ENCODE results near the gene P4HB. TPM values are rescaled to one million over a fixed set of nuclear protein-coding genes. Genes with fewer than 3 reads are reported as not detected.

The P4HB gene
- total and polyA plus RNA-seq, 2 experiments from 2014 or later = 1,651 to 3,203 TPM

DNA sequence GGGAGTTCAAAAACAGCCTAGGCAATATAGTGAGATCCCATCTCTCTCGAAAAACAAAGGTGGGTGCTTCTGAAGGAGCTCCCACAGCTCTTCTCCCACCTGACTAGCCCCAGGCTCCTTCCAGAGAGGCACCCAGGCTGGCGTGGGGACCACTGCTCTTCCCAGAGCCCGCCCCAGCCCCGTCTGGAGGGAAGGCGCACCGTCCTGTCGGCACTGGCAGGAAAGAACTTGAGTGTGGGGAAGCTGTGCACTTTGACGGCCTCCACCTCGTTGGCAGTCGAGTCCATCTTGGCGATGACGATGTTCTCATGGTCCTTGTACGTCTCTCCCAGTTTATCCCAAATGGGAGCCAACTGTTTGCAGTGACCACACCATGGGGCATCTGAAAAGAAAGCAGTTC is 15.0 kb downstream of the P4HB start:
- H3K4me3 ChIP-seq = no peak overlapping the region
- no peaks in the 10 kb centered on the region for H3K9me2 ChIP-seq (ENCODE audit: insufficient read depth)
- peaks cover 37% of the 10 kb centered on the region for H3K79me2 ChIP-seq (ENCODE audit: insufficient read depth)
- peaks cover 50% of the 10 kb centered on the region for H3F3A ChIP-seq (ENCODE audit: insufficient read depth)
- WGBS, 2 experiments (ENCODE audit: low coverage in 1 of 2, low lambda C conversion rate in 2 of 2, missing lambda C conversion rate in 2 of 2) = 91 to 96% methylated on average over 13 of the region's 13 CpGs
- H3K4me2 ChIP-seq (ENCODE audit: unreplicated experiment) = no peak overlapping the region
- DNase-seq = no peak
- no peaks in the 10 kb centered on the region for H3K27me3 ChIP-seq (replicated peaks; ENCODE audit: insufficient read depth)
- no peak for TF ChIP-seq EZH2 (IDR thresholded peaks at IDR 0.05; ENCODE audit: insufficient read depth, poor library complexity, severe bottlenecking)
- no peak overlapping the region for H2AFZ ChIP-seq
- H3K36me3 ChIP-seq (ENCODE audit: low read depth) = peaks cover 26% of the 10 kb centered on the region; the same call in 1 of the 2 replicates
- in situ Hi-C loops (cut with MboI) = no loop called here
- H3K9me3 ChIP-seq (ENCODE audit: low read depth) = no peaks in the 10 kb centered on the region
- no peak overlapping the region for H3K27ac ChIP-seq
- no peak overlapping the region for H3K9ac ChIP-seq
- H4K20me1 ChIP-seq (ENCODE audit: insufficient read depth) = no peaks in the 10 kb centered on the region
- H3K4me1 ChIP-seq (ENCODE audit: insufficient read depth) = no peaks in the 10 kb centered on the region

- Histone ChIP-seq H3K27me3 (replicated peaks; ENCODE audit: insufficient read depth) (no peaks in the 10 kb centered on the region), H3F3A (ENCODE audit: insufficient read depth) (peaks cover 50% of the 10 kb centered on the region), H3K79me2 (ENCODE audit: insufficient read depth) (peaks cover 32% of the 10 kb centered on the region), H3K4me2 (ENCODE audit: unreplicated experiment) (no peak overlapping the region), H4K20me1 (ENCODE audit: insufficient read depth) (no peaks in the 10 kb centered on the region), H3K9ac (no peak overlapping the region), H3K4me1 (ENCODE audit: insufficient read depth) (no peaks in the 10 kb centered on the region), H2AFZ (no peak overlapping the region), H3K36me3 (ENCODE audit: low read depth) (peaks cover 26% of the 10 kb centered on the region; the same call in 1 of the 2 replicates), H3K4me3 (no peak overlapping the region), H3K9me3 (ENCODE audit: low read depth) (no peaks in the 10 kb centered on the region), H3K9me2 (ENCODE audit: insufficient read depth) (no peaks in the 10 kb centered on the region), H3K27ac (no peak overlapping the region)
- WGBS, 2 experiments (ENCODE audit: low coverage in 1 of 2, low lambda C conversion rate in 2 of 2, missing lambda C conversion rate in 2 of 2) = 89 to 90% methylated on average over 12 to 13 of the region's 13 CpGs
- TF ChIP-seq EZH2phosphoT487 (IDR thresholded peaks at IDR 0.05; ENCODE audit: insufficient read depth, low read depth) (no peak), EZH2 (IDR thresholded peaks at IDR 0.05; ENCODE audit: insufficient read depth, poor library complexity, severe bottlenecking) (no peak)
- DNase-seq = no peak
- in situ Hi-C loops (cut with MboI) = no loop called here
Measured at GRCh38 chr17:81844887-81845286, 15.4 kb downstream of the P4HB start.

GRCh38 chr17:81844327-81844851 is 15.9 kb downstream of the P4HB start:
- TF ChIP-seq EZH2 (IDR thresholded peaks at IDR 0.05; ENCODE audit: insufficient read depth, poor library complexity, severe bottlenecking) (no peak), EZH2phosphoT487 (IDR thresholded peaks at IDR 0.05; ENCODE audit: insufficient read depth, low read depth) (no peak)
- H3K4me3 ChIP-seq = no peak overlapping the region
- H3K36me3 ChIP-seq (ENCODE audit: low read depth) = peaks cover 26% of the 10 kb centered on the region; the same call in 1 of the 2 replicates
- no peak for DNase-seq
- peaks cover 30% of the 10 kb centered on the region for H3K79me2 ChIP-seq (ENCODE audit: insufficient read depth)
- no peak overlapping the region for H2AFZ ChIP-seq
- no peaks in the 10 kb centered on the region for H3K27me3 ChIP-seq (replicated peaks; ENCODE audit: insufficient read depth)
- no peak overlapping the region for H3K4me2 ChIP-seq (ENCODE audit: unreplicated experiment)
- no peaks in the 10 kb centered on the region for H3K9me3 ChIP-seq (ENCODE audit: low read depth)
- WGBS, 2 experiments (ENCODE audit: low coverage in 1 of 2, low lambda C conversion rate in 2 of 2, missing lambda C conversion rate in 2 of 2) = 93 to 94% methylated on average over 13 to 14 of the region's 14 CpGs
- in situ Hi-C loops (cut with MboI) = no loop called here
- H3F3A ChIP-seq (ENCODE audit: insufficient read depth) = peaks cover 50% of the 10 kb centered on the region
- no peak overlapping the region for H3K27ac ChIP-seq
- H3K4me1 ChIP-seq (ENCODE audit: insufficient read depth) = no peaks in the 10 kb centered on the region
- no peak overlapping the region for H3K9ac ChIP-seq
- H4K20me1 ChIP-seq (ENCODE audit: insufficient read depth) = no peaks in the 10 kb centered on the region
- H3K9me2 ChIP-seq (ENCODE audit: insufficient read depth) = no peaks in the 10 kb centered on the region

DNA sequence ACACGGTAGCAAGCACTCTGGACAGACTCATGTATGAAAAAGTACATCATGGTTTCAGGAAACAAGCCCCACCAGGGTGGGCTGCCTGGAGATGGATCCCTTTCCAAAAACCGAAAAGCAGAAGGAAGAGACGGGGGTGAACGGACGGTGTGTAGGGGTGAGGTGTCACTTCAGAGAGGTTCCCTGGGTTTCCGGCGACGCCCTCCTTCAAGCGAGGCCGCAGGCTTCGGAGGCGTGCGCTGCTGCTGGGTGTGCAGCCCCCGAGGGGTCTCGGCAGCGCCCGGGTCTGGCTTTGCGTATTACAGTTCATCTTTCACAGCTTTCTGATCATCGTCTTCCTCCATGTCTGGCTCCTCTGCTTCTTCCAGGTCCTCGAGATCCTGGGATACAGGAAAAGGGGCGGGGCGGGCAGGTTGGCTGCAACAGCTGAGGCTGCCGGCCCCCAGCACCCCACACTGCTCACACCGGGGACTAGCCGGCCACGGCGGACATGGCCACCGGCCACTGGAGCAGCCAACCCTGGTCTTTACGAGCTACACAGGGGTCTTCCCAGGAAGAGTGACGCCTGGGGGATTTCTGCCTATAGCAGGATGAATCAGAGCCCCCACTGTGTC is 16.5 kb downstream of the P4HB start:
- H3K27ac ChIP-seq = no peak overlapping the region; the same call in 1 of the 2 replicates
- peaks cover 26% of the 10 kb centered on the region; the same call in 1 of the 2 replicates for H3K36me3 ChIP-seq (ENCODE audit: low read depth)
- H3K9ac ChIP-seq = no peak overlapping the region
- H3K4me3 ChIP-seq = no peak overlapping the region
- H3F3A ChIP-seq (ENCODE audit: insufficient read depth) = peaks cover 50% of the 10 kb centered on the region
- DNase-seq = no peak
- no peak overlapping the region for H2AFZ ChIP-seq
- in situ Hi-C loops (cut with MboI) = no loop called here
- H3K9me3 ChIP-seq (ENCODE audit: low read depth) = no peaks in the 10 kb centered on the region
- no peak for TF ChIP-seq EZH2 (IDR thresholded peaks at IDR 0.05; ENCODE audit: insufficient read depth, poor library complexity, severe bottlenecking)
- no peak for TF ChIP-seq EZH2phosphoT487 (IDR thresholded peaks at IDR 0.05; ENCODE audit: insufficient read depth, low read depth)
- no peaks in the 10 kb centered on the region for H3K27me3 ChIP-seq (replicated peaks; ENCODE audit: insufficient read depth)
- no peak overlapping the region for H3K4me2 ChIP-seq (ENCODE audit: unreplicated experiment)
- H3K9me2 ChIP-seq (ENCODE audit: insufficient read depth) = no peaks in the 10 kb centered on the region
- H3K4me1 ChIP-seq (ENCODE audit: insufficient read depth) = no peaks in the 10 kb centered on the region
- 93 to 94% methylated on average over 29 to 30 of the region's 30 CpGs for WGBS, 2 experiments (ENCODE audit: low coverage in 1 of 2, low lambda C conversion rate in 2 of 2, missing lambda C conversion rate in 2 of 2)
- peaks cover 24% of the 10 kb centered on the region for H3K79me2 ChIP-seq (ENCODE audit: insufficient read depth)
- H4K20me1 ChIP-seq (ENCODE audit: insufficient read depth) = no peaks in the 10 kb centered on the region

All from GM23248 (cell line).